ENCODE results near the gene SLC25A1. TPM values are rescaled to one million over a fixed set of nuclear protein-coding genes. Genes with fewer than 3 reads are reported as not detected.

Gene SLC25A1
- total RNA-seq, 1 experiment from 2014 or later: 201 TPM

- TF ChIP-seq KAT7 (CRISPR knock-in tag; IDR thresholded peaks at IDR 0.05; ENCODE audit: borderline replicate concordance): no peak
- TF ChIP-seq ZBTB43 (CRISPR knock-in tag; IDR thresholded peaks at IDR 0.05): 0 out of 2 replicates have a peak, but pooled peaks have one; percentile 7
- TF ChIP-seq JAZF1 (CRISPR knock-in tag; IDR thresholded peaks at IDR 0.05): no peak
- TF ChIP-seq TEAD1 (CRISPR knock-in tag; IDR thresholded peaks at IDR 0.05): no peak
- TF ChIP-seq HMGXB4 (CRISPR knock-in tag; IDR thresholded peaks at IDR 0.05): no peak
- no peak for ATAC-seq
- Mint-ChIP-seq H3K9me3 (no peaks in the 10 kb centered on the region), H3K4me3 (peak overlapping the region; percentile 95), H3K27me3 (ENCODE audit: low read depth) (peaks cover 35% of the 10 kb centered on the region), H3K36me3 (no peaks in the 10 kb centered on the region; the same call in 1 of the 2 replicates), H3K4me1 (peaks cover 60% of the 10 kb centered on the region), H3K27ac (peak overlapping the region; percentile 88)
- ChIA-PET POLR2A (interaction anchor here (0.9 kb wide), 1 partner anchor 15 kb away, joined by 3 read pairs; no protein-coding TSS in a partner anchor), CTCF (interaction anchor here (0.8 kb wide), 1 partner anchor 28 kb away, joined by 3 read pairs; the partner anchor contains the start of gene ESS2)
- DNase-seq (ENCODE audit: low spot score): no peak
Observed at GRCh38 chr22:19172213-19173046, 6.1 kb downstream of the SLC25A1 start.

- TF ChIP-seq E2F5 (CRISPR knock-in tag; IDR thresholded peaks at IDR 0.05) (0 out of 2 replicates have a peak, but pooled peaks have one; percentile 37), STAT6 (CRISPR knock-in tag; conservative IDR thresholded peaks at IDR 0.05; ENCODE audit: low read depth) (no peak), SMAD3 (CRISPR knock-in tag; IDR thresholded peaks at IDR 0.05; ENCODE audit: borderline replicate concordance) (no peak)
- no peaks in the 10 kb centered on the region for H3K9me3 Mint-ChIP-seq
- ChIA-PET CTCF (interaction anchor here (1.5 to 2.3 kb wide), 3 partner anchors 15 to 25 kb away, joined by 3 to 8 read pairs (median 8); partner anchors contain the start of gene ESS2), POLR2A (no interaction called here)
- H3K4me1 Mint-ChIP-seq: peaks cover 45% of the 10 kb centered on the region
- H3K36me3 Mint-ChIP-seq: no peaks in the 10 kb centered on the region
- peaks cover 58% of the 10 kb centered on the region for H3K27me3 Mint-ChIP-seq (ENCODE audit: low read depth)
- DNase-seq (ENCODE audit: low spot score): no peak
- ATAC-seq: no peak
- no peak overlapping the region for H3K27ac Mint-ChIP-seq
- H3K4me3 Mint-ChIP-seq: peak overlapping the region; percentile 95
Observed at GRCh38 chr22:19169947-19170318, 8.6 kb downstream of the SLC25A1 start.

- Mint-ChIP-seq H3K4me1 (peaks cover 41% of the 10 kb centered on the region), H3K27me3 (ENCODE audit: low read depth) (peaks cover 64% of the 10 kb centered on the region), H3K27ac (no peak overlapping the region), H3K9me3 (no peaks in the 10 kb centered on the region), H3K4me3 (peak overlapping the region; percentile 95), H3K36me3 (no peaks in the 10 kb centered on the region)
- DNase-seq (ENCODE audit: low spot score) (no peak), ATAC-seq (no peak)
- POLR2A ChIA-PET: no interaction called here
- CTCF ChIA-PET: interaction anchor here (1.0 to 2.3 kb wide), 5 partner anchors 10 to 25 kb away, joined by 3 to 9 read pairs (median 8); partner anchors contain the start of genes ESS2 and SLC25A1
- TF ChIP-seq USF1 (CRISPR knock-in tag; IDR thresholded peaks at IDR 0.05): no peak
- no peak for TF ChIP-seq ETV6 (CRISPR knock-in tag; IDR thresholded peaks at IDR 0.05)
- no peak for TF ChIP-seq GTF2I (CRISPR knock-in tag; conservative IDR thresholded peaks at IDR 0.05)
- no peak for TF ChIP-seq PREB (CRISPR knock-in tag; IDR thresholded peaks at IDR 0.05; ENCODE audit: borderline replicate concordance)
- TF ChIP-seq FOXP1 (CRISPR knock-in tag; IDR thresholded peaks at IDR 0.05; ENCODE audit: borderline replicate concordance): no peak
- TF ChIP-seq E2F5 (CRISPR knock-in tag; IDR thresholded peaks at IDR 0.05): no peak
- no peak for TF ChIP-seq ZNF232 (CRISPR knock-in tag; IDR thresholded peaks at IDR 0.05)
Observed at GRCh38 chr22:19169002-19169946, 9.3 kb downstream of the SLC25A1 start.
